Panc1 (cell line): ENCODE measurements around the gene WDR27. TPM values are rescaled to one million over a fixed set of nuclear protein-coding genes. Genes with fewer than 3 reads are reported as not detected.

Source experiments
- ATAC-seq: fragments of 200-7000 bp; cut with Tn5 transposase; 2 replicates; pipeline ENCODE4 v1.9.1; 2020; ENCODE audit warnings: mild to moderate bottlenecking, moderate library complexity
- BruUV-seq: library from RNA; stranded (reverse); fragments of 400-500 nt; replicated peaks from 2 replicates; lab custom pipeline; 2021; lab: Mats Ljungman, UMichigan
- CTCF ChIA-PET: fragments of 300-600 bp; sonication (Branson Sonifier 250); formaldehyde crosslinking; loops from one replicate; lab custom pipeline; 2022; ENCODE audit warnings: antibody characterized with exemption; lab: Charles Lee
- POLR2A ChIA-PET: fragments of 300-600 bp; sonication (Branson Sonifier 250); formaldehyde crosslinking; loops from one replicate; lab custom pipeline; 2022; ENCODE audit warnings: antibody characterized with exemption; lab: Charles Lee
- DNase-seq: peaks from one replicate; pipeline ENCODE4 v3.0.0-alpha.2; 2010; ENCODE audit warnings: low read depth, low spot score
- H3K27ac ChIP-seq: 2 replicates; pipeline ENCODE4 v1.5.1; 2011; ENCODE audit warnings: mild to moderate bottlenecking, low read length, inconsistent platforms
- H3K27me3 ChIP-seq: fragments of 200-500 bp; sonication (Bioruptor generic); 2 replicates; pipeline ENCODE4 v1.6.0; 2014; ENCODE audit warnings: low read length, inconsistent platforms; ENCODE audit not compliant: control insufficient read depth, insufficient read depth
- H3K36me3 ChIP-seq: fragments of 200-500 bp; sonication (Bioruptor generic); 2 replicates; pipeline ENCODE4 v1.5.1; 2014; ENCODE audit warnings: inconsistent platforms, mild to moderate bottlenecking, low read length, moderate library complexity; ENCODE audit not compliant: control insufficient read depth, insufficient read depth
- H3K4me1 ChIP-seq: 2 replicates; pipeline ENCODE4 v1.5.1; 2011; ENCODE audit warnings: inconsistent platforms, mild to moderate bottlenecking, low read length, moderate library complexity; ENCODE audit not compliant: control insufficient read depth, insufficient read depth
- H3K4me3 ChIP-seq, 2 experiments: 2 replicates each; pipeline ENCODE4 v1.5.1; 2011 to 2012; ENCODE audit warnings: low read depth in 2 of 2, low read length in 2 of 2, mild to moderate bottlenecking in 2 of 2, inconsistent platforms in 1 of 2, moderate library complexity in 1 of 2
- H3K9me3 ChIP-seq: fragments of 200-500 bp; sonication (Bioruptor generic); 2 replicates; pipeline ENCODE4 v1.5.1; 2014; ENCODE audit warnings: low read depth, mild to moderate bottlenecking, inconsistent platforms, low read length, moderate library complexity; ENCODE audit not compliant: control insufficient read depth, insufficient read depth
- POLR2AphosphoS5 ChIP-seq: IDR thresholded peaks from 2 replicates; pipeline ENCODE4 v1.6.1; 2012; ENCODE audit warnings: mild to moderate bottlenecking, low read depth, low read length, moderate library complexity
- SIN3A ChIP-seq: IDR thresholded peaks from 2 replicates; pipeline ENCODE4 v1.6.1; 2012; ENCODE audit warnings: low read depth, mild to moderate bottlenecking, low read length, moderate library complexity, borderline replicate concordance; ENCODE audit not compliant: insufficient read depth
- TCF7L2 ChIP-seq: IDR thresholded peaks from 2 replicates; pipeline ENCODE4 v1.6.1; 2011; ENCODE audit warnings: mild to moderate bottlenecking, low read depth, low read length, inconsistent platforms
- in situ Hi-C: cut with HindIII; loops from 2 replicates; pipeline ENCODE4 v1.10.0; 2016; ENCODE audit warnings: low sequenced_read_pairs, low pct_unique_long_range_greater_than_20kb
- intact Hi-C: fragments of 100-400 bp; cut with micrococcal nuclease; formaldehyde crosslinking; loops from one replicate; pipeline ENCODE4 v1.10.0; 2022; ENCODE audit not compliant: unreplicated experiment
- total RNA-seq: library from RNA; stranded (reverse); gene quantifications from one replicate; pipeline ENCODE4 v1.2.1, GENCODE V29; 2021; ENCODE audit not compliant: unreplicated experiment
- TF ChIP-seq, protein P1 (sequence below): fragments of 450-650 bp; IDR thresholded peaks from 2 replicates; pipeline ENCODE4 v1.5.1; 2017; ENCODE audit warnings: mild to moderate bottlenecking
- TF ChIP-seq, protein P2 (sequence below), 2 experiments: IDR thresholded peaks; 2 replicates each; pipeline ENCODE4 v1.6.1; 2011 to 2012; ENCODE audit warnings: low read depth in 2 of 2, control low read depth in 1 of 2, low read length in 1 of 2, mild to moderate bottlenecking in 1 of 2, moderate library complexity in 1 of 2; ENCODE audit not compliant: insufficient read depth in 1 of 2

WDR27 gene
- total RNA-seq, 1 experiment from 2014 or later, result 56.3 TPM

DNA sequence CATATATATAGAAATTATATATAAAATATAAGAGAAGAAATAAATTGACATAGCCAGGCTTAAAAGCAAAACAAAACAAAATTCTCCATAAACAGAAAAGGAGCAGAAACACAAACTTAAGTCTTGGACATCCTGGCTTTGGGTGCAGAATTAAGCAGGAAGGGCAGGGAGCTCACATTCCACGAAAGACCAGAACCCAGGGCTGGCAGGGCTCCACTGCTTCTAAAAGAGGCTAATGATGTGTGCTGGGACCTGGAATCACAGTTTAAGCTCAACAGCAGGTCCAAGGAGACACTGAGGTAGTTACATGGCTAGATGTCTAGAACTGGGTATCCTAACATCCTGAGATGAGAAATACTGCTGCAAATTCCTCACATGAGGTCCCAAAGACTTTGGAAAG, 210.3 kb downstream of the WDR27 start:
- Histone ChIP-seq H3K36me3 (no peaks in the 10 kb centered on the region), H3K27ac (no peak overlapping the region), H3K9me3 (no peaks in the 10 kb centered on the region), H3K27me3 (no peaks in the 10 kb centered on the region), H3K4me3 (no peak overlapping the region), H3K4me1 (no peaks in the 10 kb centered on the region)
- TF ChIP-seq, protein P1, sequence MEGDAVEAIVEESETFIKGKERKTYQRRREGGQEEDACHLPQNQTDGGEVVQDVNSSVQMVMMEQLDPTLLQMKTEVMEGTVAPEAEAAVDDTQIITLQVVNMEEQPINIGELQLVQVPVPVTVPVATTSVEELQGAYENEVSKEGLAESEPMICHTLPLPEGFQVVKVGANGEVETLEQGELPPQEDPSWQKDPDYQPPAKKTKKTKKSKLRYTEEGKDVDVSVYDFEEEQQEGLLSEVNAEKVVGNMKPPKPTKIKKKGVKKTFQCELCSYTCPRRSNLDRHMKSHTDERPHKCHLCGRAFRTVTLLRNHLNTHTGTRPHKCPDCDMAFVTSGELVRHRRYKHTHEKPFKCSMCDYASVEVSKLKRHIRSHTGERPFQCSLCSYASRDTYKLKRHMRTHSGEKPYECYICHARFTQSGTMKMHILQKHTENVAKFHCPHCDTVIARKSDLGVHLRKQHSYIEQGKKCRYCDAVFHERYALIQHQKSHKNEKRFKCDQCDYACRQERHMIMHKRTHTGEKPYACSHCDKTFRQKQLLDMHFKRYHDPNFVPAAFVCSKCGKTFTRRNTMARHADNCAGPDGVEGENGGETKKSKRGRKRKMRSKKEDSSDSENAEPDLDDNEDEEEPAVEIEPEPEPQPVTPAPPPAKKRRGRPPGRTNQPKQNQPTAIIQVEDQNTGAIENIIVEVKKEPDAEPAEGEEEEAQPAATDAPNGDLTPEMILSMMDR, result no peak
- TF ChIP-seq TCF7L2 (no peak), POLR2AphosphoS5 (no peak)
- ATAC-seq (no peak), DNase-seq (no peak)
- in situ Hi-C loops, result no loop called here
- no TSS peak for BruUV-seq
- CTCF ChIA-PET, result no interaction called here
- intact Hi-C loops, result no loop called here
- POLR2A ChIA-PET, result no interaction called here

DNA sequence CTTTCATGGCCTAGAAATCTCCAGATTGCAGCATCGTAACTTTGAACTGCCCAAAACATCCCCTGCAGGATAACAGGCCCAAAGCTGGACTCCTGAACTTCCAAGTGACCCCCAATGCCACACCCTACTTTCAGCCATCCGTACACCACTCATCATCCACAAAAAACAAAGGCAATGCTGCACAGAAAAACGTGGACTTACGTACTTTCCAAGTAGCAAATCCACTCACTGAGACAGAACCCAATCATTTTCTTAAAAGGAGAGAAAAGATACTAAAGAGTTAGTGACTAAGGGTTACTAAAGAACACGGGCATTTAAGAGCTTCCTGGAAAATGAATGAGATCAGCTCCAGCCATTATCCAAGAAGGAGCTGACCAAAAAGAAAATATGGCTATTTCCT, 211.0 kb downstream of the WDR27 start:
- BruUV-seq, result no TSS peak

More for the DNA sequence above, 211.0 kb downstream of the WDR27 start:
- no peaks in the 10 kb centered on the region for H3K27me3 ChIP-seq
- POLR2A ChIA-PET, result no interaction called here
- ATAC-seq (no peak), DNase-seq (no peak)
- H3K27ac ChIP-seq, result no peak overlapping the region
- TF ChIP-seq TCF7L2 (no peak), POLR2AphosphoS5 (no peak), SIN3A (no peak)
- TF ChIP-seq, protein P1, result no peak
- TF ChIP-seq, protein P2, sequence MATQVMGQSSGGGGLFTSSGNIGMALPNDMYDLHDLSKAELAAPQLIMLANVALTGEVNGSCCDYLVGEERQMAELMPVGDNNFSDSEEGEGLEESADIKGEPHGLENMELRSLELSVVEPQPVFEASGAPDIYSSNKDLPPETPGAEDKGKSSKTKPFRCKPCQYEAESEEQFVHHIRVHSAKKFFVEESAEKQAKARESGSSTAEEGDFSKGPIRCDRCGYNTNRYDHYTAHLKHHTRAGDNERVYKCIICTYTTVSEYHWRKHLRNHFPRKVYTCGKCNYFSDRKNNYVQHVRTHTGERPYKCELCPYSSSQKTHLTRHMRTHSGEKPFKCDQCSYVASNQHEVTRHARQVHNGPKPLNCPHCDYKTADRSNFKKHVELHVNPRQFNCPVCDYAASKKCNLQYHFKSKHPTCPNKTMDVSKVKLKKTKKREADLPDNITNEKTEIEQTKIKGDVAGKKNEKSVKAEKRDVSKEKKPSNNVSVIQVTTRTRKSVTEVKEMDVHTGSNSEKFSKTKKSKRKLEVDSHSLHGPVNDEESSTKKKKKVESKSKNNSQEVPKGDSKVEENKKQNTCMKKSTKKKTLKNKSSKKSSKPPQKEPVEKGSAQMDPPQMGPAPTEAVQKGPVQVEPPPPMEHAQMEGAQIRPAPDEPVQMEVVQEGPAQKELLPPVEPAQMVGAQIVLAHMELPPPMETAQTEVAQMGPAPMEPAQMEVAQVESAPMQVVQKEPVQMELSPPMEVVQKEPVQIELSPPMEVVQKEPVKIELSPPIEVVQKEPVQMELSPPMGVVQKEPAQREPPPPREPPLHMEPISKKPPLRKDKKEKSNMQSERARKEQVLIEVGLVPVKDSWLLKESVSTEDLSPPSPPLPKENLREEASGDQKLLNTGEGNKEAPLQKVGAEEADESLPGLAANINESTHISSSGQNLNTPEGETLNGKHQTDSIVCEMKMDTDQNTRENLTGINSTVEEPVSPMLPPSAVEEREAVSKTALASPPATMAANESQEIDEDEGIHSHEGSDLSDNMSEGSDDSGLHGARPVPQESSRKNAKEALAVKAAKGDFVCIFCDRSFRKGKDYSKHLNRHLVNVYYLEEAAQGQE (IDR thresholded peaks at IDR 0.05; ENCODE audit: insufficient read depth in 1 of 2, low read depth in 2 of 2, low read length in 1 of 2), result no peak
- in situ Hi-C loops, result no loop called here
- H3K36me3 ChIP-seq, result no peaks in the 10 kb centered on the region
- no peak overlapping the region for H3K4me3 ChIP-seq
- no peaks in the 10 kb centered on the region for H3K9me3 ChIP-seq
- CTCF ChIA-PET, result no interaction called here
- no peaks in the 10 kb centered on the region for H3K4me1 ChIP-seq
- intact Hi-C loops, result no loop called here
